HAP-1 (cell line): Measurements from ENCODE around the gene DNAJC5G.
A peak's percentile ranks its signal among the peaks of the same experiment; 100 is the strongest.

Experiments
- DNase-seq, 2 experiments: peaks; one replicate each; pipeline ENCODE4 v3.0.0-alpha.2; 2016 to 2020; ENCODE audit warnings: low spot score in 2 of 2
- H3K27me3 ChIP-seq: fragments of 250-450 bp; sonication (Bioruptor Pico); 2 replicates; pipeline ENCODE4 v1.5.1; 2020; ENCODE audit warnings: low read depth, mild to moderate bottlenecking, moderate library complexity
- H3K36me3 ChIP-seq: fragments of 250-450 bp; sonication (Bioruptor Pico); replicated peaks from 2 replicates; pipeline ENCODE4 v1.5.1; 2020; ENCODE audit warnings: mild to moderate bottlenecking
- H3K4me1 ChIP-seq: fragments of 250-450 bp; sonication (Bioruptor Pico); 2 replicates; pipeline ENCODE4 v1.5.1; 2020; ENCODE audit warnings: mild to moderate bottlenecking
- H3K4me3 ChIP-seq: fragments of 250-450 bp; sonication (Bioruptor Pico); 2 replicates; pipeline ENCODE4 v1.5.1; 2020; ENCODE audit warnings: mild to moderate bottlenecking, moderate library complexity
- H3K9me3 ChIP-seq: fragments of 250-450 bp; sonication (Bioruptor Pico); 2 replicates; pipeline ENCODE4 v1.5.1; 2020; ENCODE audit warnings: mild to moderate bottlenecking, moderate library complexity
- in situ Hi-C: fragments of 300-500 bp; cut with MboI; formaldehyde crosslinking; loops from 3 replicates; pipeline ENCODE4 v1.14.3; 2020; ENCODE audit warnings: low sequenced_read_pairs, inconsistent platforms, mixed read lengths

The DNAJC5G gene

DNA sequence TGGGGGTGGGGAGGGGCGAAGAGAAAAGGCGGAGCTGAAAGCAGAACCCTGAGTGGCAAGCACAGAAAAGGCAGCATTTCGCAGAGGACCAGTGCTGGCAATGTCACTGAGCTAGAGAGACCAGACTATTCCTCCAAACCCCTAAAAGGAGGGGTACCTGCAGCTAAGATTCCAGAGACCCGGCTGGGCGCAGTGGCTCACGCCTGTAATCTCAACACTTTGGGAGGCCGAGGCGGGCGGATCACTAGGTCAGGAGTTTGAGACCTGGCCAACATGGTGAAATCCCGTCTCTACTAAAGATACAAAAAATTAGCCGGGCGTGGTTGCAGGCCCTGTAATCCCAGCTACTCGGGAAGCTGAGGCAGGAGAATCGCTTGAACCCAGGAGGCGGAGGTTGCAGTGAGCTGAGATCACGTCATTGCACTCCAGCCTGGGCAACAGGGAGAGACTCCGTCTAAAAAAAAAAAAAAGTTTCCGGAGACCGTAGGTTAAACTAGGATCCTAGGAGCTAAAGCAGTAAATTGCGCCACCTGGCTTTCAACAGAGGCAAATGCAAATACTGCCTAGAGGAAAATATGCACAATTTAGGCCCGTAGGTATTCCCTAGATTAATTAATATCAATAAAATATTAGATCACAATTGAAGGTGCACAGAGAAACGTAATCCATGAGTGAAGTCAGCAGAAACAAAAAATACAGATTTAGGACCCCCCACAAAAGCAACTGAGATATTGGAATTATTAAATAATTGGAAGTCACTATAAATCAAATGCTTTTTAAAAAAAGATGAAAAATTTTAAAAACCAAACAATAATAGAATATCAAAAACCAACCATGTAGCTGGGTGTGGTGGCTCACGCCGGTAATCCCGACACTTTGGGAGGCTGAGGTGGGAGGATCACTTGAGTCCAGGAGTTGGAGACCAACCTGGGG, 28.1 kb downstream of the DNAJC5G start:
- DNase-seq, result peak; percentile 75 to 80
- Histone ChIP-seq H3K4me1 (peaks cover 3% of the 10 kb centered on the region), H3K27me3 (no peaks in the 10 kb centered on the region), H3K36me3 (peaks cover 3% of the 10 kb centered on the region), H3K9me3 (no peaks in the 10 kb centered on the region), H3K4me3 (no peak overlapping the region)
- in situ Hi-C loops, result no loop called here

DNA sequence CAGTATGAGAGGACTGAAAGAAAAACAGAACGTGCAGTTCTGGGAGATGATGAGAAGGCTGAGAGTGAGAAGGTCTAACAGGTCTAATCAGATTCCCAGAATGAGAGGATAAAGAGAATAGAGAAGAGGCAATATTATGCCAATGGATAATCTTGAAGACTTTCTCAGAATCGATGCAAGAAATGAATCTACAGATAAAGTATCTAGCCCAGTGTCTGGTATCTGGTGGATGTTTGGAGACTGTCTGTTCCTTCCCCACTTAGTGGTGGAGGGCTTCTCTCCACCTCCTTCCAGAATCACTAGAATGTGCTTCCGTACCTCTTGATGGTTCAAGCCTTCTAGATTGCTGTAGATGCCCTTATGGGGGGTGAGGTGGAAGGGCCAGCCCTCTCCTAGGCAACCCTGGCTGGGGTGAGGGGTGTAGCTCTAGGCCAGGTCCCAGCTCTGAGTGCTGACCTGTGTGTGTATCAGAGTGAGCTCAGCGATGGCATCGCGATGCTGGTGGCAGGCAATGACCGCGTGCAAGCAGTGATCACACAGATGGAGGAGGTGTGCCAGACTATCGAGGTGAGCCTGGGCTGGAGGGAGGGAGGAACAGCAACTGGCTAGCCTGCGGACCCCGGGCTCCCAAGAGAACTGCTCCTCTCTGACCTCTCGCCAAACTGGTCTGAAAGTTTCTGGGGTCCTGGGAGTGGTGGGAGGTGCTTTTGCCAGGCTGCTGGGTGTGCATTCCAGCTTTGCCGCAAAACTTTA, 29.4 kb downstream of the DNAJC5G start:
- Histone ChIP-seq H3K4me3 (no peak overlapping the region), H3K27me3 (no peaks in the 10 kb centered on the region), H3K36me3 (peaks cover 7% of the 10 kb centered on the region), H3K4me1 (peaks cover 3% of the 10 kb centered on the region), H3K9me3 (no peaks in the 10 kb centered on the region)
- DNase-seq, result no peak
- in situ Hi-C loops, result no loop called here

DNA sequence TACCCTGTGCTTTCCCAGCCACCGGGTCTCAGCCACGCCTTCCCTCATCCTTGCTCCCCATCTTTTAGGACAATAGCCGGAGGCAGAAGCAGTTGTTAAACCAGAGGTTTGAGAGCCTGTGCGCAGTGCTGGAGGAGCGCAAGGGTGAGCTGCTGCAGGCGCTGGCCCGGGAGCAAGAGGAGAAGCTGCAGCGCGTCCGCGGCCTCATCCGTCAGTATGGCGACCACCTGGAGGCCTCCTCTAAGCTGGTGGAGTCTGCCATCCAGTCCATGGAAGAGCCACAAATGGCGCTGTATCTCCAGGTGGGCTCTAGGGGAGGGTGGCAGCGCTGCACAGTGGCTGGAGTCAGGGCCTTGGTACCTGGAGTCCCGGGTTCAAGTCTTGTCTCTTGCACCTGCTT, 30.3 kb downstream of the DNAJC5G start:
- Histone ChIP-seq H3K4me3 (no peak overlapping the region), H3K9me3 (no peaks in the 10 kb centered on the region), H3K27me3 (no peaks in the 10 kb centered on the region), H3K36me3 (peaks cover 5% of the 10 kb centered on the region), H3K4me1 (peaks cover 3% of the 10 kb centered on the region)
- DNase-seq, result no peak
- in situ Hi-C loops, result no loop called here

DNA sequence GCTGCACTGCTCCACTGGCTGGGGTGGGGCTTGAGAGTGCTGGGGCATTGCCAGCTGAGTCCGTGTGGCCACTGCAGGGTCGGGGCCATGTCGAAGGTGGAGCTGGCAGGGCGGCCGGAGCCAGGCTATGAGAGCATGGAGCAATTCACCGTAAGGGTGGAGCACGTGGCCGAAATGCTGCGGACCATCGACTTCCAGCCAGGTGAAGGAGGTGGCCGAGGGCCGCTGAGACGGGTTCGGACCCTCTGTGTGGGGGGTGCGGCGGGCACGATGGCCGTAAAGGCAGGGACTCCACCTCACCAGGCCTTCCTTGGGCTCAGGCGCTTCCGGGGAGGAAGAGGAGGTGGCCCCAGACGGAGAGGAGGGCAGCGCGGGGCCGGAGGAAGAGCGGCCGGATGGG, 30.9 kb downstream of the DNAJC5G start:
- DNase-seq, result no peak
- no peak overlapping the region for H3K4me3 ChIP-seq
- H3K36me3 ChIP-seq, result peaks cover 4% of the 10 kb centered on the region
- in situ Hi-C loops, result no loop called here
- peaks cover 3% of the 10 kb centered on the region for H3K4me1 ChIP-seq
- no peaks in the 10 kb centered on the region for H3K27me3 ChIP-seq
- H3K9me3 ChIP-seq, result no peaks in the 10 kb centered on the region

DNA sequence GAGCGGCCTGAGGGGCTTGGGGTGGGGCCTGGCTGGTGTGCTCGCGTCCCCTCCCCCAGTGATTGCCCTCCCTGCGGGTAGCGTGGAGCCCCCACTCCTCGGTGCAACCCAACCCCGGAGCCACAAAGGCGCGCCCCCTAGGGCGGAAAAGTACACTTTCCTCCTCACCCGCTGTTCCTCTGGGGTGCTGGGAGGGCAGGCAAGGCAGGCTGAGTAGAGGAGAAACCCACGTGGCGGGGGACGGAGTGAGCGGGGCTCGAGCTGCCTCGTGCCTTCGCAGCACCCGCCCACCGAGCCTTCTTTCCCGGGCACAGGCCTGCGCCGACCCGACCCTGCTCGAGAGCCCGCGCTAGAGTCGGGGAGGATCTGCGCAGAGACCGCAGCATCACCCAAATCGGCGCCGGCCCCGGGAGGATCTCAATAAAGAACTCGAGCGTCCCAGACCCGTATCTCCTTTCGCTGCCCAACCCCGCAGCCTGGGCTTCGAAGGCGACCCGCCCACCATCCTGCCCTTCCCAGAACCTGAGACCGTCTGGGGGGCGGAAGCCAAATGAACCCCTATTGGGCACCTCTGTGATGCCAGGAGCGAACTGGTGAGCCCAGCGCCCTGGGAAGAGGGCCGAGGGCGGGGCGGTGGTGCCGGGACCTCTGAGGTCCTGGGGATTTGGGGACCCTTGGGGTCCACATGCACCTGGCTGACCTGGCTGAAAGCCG, 31.5 kb downstream of the DNAJC5G start:
- Histone ChIP-seq H3K36me3 (peaks cover 4% of the 10 kb centered on the region), H3K4me3 (no peak overlapping the region), H3K4me1 (peaks cover 3% of the 10 kb centered on the region), H3K9me3 (no peaks in the 10 kb centered on the region), H3K27me3 (no peaks in the 10 kb centered on the region)
- in situ Hi-C loops, result no loop called here
- no peak for DNase-seq

DNA sequence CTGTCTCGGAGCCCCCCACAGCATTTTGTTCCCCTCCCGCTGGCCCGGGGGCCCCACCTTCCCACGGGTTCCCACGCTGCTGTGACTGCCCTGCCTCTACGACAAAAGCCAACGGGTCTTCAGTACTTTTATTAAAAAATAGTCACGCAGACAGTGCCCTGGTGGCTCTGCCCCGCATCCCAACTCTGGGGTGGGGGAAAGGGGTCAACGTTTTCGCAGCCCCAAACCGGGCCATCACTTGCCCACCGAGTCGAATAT, 32.0 kb downstream of the DNAJC5G start:
- no peaks in the 10 kb centered on the region for H3K27me3 ChIP-seq

DNA sequence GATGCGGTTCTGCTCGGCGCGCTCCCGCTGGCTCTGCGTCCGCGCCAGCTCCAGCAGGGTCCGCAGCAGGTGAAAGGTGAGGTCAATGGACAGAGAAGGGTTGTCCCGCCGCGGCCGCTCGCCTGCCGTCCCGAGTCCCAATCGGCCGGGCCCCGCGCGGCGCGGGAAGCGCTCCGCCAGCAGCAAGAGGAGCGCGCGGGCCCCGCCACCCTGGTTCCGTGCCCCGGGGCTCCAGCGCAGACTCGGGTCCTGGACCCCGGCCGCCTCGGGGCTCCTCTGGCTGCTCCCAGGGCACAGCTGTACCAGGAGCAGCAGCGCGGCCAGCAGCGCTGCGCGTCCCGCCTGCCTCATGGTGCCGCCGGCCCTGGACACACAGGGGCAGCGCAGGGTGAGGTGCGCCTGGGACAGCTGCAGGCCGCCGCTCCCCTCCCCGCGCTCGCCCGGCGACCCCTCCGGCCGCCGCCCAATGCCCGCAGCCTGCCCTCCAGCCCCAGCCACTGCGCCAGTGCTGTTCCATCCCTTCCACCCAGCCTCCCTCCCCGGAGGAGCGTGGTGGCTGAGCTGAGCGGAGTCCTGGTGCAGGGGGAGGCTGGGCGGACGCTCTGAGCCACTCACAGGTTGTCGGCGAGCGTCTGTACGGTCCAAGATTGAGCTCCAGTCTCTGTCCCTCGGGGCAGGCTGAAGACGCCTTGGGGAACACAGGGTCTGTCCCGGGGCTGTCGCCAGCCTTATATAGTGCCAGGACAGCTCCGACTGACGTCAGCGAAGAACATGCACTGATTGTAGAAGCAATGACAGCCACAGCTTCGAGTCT, 32.5 kb downstream of the DNAJC5G start:
- no peak for DNase-seq
- H3K4me3 ChIP-seq, result no peak overlapping the region
- in situ Hi-C loops, result no loop called here

More for the DNA sequence above, 32.0 kb downstream of the DNAJC5G start:
- H3K4me1 ChIP-seq, result peaks cover 3% of the 10 kb centered on the region
- H3K9me3 ChIP-seq, result no peaks in the 10 kb centered on the region
- no peak overlapping the region for H3K4me3 ChIP-seq
- in situ Hi-C loops, result no loop called here
- peaks cover 4% of the 10 kb centered on the region for H3K36me3 ChIP-seq
- no peak for DNase-seq

DNA sequence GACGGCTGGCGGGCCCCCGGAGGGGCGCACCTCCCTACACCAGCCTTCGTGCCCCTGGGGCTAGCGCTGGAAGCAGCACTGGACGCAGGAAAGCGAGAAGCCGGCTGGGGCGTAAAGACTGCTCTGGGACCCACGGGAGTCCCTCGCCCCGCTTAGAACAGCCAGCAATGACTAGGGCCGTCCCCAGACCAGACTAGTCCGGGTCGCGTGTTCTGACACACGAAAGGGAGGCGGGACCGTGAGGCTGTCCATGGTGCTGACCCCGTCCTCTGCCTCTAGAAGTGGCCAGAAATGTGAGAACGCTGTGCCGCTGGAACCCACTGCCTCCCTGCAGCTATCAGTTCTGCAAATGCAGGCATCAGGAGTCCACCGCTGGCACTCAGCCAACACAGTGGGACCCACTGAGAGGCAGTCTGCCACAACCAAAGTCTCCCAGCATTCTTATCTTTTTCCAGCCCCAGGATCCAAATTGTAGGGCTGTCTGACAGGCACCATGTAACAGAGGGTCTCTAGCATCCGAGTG, 33.2 kb downstream of the DNAJC5G start, which contains the start of gene UCN:
Gene UCN, minus strand, starts transcription at position 87 of the 523 bp plus-strand sequence. CDS start 550 bp downstream, outside the sequence.
- H3K36me3 ChIP-seq, result peaks cover 4% of the 10 kb centered on the region
- no peaks in the 10 kb centered on the region for H3K9me3 ChIP-seq
- no peaks in the 10 kb centered on the region for H3K27me3 ChIP-seq
- H3K4me3 ChIP-seq, result no peak within 1 kb of the TSS
- H3K4me1 ChIP-seq, result no peaks in the 10 kb centered on the region
- in situ Hi-C loops, result no loop called here
- DNase-seq, result peak in 1 of 2 experiments; percentile 28

More for the DNA sequence above, 32.5 kb downstream of the DNAJC5G start:
- H3K9me3 ChIP-seq, result no peaks in the 10 kb centered on the region
- H3K27me3 ChIP-seq, result no peaks in the 10 kb centered on the region
- peaks cover 4% of the 10 kb centered on the region for H3K36me3 ChIP-seq
- peaks cover 3% of the 10 kb centered on the region for H3K4me1 ChIP-seq

DNA sequence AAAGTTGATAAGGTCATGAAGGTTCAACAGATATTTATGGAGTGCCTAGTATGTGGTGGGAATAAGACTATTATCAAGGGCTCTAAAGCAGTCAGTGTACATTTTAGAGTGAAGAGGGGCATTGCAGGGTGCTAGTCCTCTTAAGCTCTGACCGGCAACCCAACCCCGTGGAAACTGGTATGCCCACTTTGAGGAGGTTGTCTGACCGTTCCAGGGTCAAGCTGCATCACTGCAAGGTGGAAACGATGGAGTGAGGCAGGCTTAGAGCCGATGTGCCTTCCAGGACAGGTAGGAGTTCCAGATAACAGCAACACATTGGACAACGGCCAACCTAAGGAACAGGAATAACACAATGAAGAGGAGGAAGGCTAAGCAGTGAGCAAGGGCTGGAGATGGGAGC, 34.4 kb downstream of the DNAJC5G start:
- DNase-seq, result no peak
- in situ Hi-C loops, result no loop called here

DNA sequence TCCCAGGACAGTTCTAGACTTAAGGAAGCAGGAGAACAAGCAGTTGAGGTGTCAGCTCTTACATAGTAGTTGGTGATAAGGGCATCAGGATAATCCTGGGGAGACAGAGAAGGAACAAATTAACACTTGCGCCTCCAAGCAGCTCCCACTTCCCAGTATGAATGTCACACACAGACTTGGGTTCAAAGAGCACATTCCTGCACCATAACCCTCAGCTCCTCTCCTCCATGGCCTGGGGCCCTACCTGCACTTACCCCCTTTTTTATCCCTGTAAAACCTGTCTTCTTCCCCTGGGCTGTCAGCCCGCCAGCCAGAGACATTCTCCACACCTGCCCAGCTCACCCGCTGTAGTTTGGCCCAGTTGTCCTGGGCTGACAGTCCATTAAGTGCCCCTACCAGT, 36.9 kb downstream of the DNAJC5G start:
- in situ Hi-C loops, result no loop called here
- H3K36me3 ChIP-seq, result peaks cover 4% of the 10 kb centered on the region; the same call in 1 of the 2 replicates
- no peaks in the 10 kb centered on the region for H3K9me3 ChIP-seq
- no peaks in the 10 kb centered on the region for H3K4me1 ChIP-seq
- no peak overlapping the region for H3K4me3 ChIP-seq
- H3K27me3 ChIP-seq, result no peaks in the 10 kb centered on the region
- no peak for DNase-seq

More for the DNA sequence above, 34.4 kb downstream of the DNAJC5G start:
- H3K36me3 ChIP-seq, result peaks cover 4% of the 10 kb centered on the region
- H3K27me3 ChIP-seq, result no peaks in the 10 kb centered on the region
- no peak overlapping the region for H3K4me3 ChIP-seq
- H3K9me3 ChIP-seq, result no peaks in the 10 kb centered on the region
- no peaks in the 10 kb centered on the region for H3K4me1 ChIP-seq

DNA sequence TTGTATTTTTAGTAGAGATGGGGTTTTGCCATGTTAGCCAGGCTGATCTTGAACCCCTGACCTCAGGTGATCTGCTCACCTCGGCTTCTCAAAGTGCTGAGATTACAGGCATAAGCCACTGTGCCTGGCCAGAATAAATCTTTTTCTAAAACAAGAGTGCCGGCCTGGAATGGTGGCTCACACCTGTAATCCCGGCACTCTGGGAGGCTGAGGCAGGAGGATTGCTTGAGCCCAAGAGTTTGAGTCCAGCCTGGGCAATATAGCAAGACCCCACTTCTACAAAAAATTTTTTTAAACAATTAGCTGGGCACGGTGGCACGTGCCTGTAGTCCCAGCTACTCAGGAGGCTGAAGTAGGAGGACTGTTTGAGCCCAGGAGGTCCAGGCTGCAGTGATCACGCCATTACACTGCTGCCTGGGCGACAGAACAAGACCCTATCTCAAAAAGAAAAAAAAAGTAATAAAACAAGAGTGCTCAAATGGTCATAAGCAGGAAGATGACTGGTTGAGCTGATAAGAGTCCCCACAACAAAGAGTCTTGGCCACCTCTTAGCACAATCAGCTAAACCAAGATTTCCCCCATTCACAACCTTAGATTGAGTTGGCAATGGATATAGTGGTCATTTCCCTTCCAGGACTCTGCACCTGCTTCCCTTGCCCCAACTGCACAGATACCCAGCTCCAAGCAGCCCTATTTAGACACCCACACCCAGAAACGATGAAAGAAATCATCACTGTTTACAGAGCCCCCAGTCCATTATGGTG, 38.8 kb downstream of the DNAJC5G start:
- H3K36me3 ChIP-seq, result no peaks in the 10 kb centered on the region; the same call in 1 of the 2 replicates
- DNase-seq, result no peak
- in situ Hi-C loops, result no loop called here
- no peaks in the 10 kb centered on the region for H3K9me3 ChIP-seq
- no peaks in the 10 kb centered on the region for H3K27me3 ChIP-seq
- H3K4me1 ChIP-seq, result no peaks in the 10 kb centered on the region
- no peak overlapping the region for H3K4me3 ChIP-seq

DNA sequence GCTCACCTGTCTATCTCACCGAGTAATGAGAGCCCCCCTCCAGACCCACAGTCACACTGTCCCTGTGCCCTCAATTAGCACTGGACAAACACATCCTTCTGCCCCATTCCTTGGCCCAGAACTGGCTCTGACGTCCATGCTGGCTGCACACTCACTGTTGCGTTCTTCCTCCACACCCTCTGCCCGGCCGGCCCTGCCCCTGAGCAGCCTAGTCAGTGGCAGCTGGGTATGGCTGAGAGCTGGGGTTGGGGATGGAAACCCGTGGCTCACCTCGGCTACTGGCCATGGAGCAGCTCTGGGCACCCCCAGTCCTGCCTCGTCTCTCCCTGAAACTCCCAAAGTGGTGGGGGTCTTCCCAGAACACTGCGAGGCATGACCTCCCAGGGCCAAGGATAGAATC, 39.5 kb downstream of the DNAJC5G start:
- in situ Hi-C loops, result no loop called here
- no peaks in the 10 kb centered on the region; the same call in 1 of the 2 replicates for H3K36me3 ChIP-seq
- DNase-seq, result no peak
- no peak overlapping the region for H3K4me3 ChIP-seq
- no peaks in the 10 kb centered on the region for H3K27me3 ChIP-seq
- no peaks in the 10 kb centered on the region for H3K9me3 ChIP-seq
- no peaks in the 10 kb centered on the region for H3K4me1 ChIP-seq
